HepG2 (cell line): ENCODE results near the gene COL4A2. TPM values are rescaled to one million over a fixed set of nuclear protein-coding genes. Genes with fewer than 3 reads are reported as not detected.

Experiments used
- AFF4 ChIP-seq: sonication (generic); formaldehyde crosslinking; IDR thresholded peaks from 2 replicates; pipeline ENCODE4 v1.4.0; 2020; ENCODE audit warnings: missing genetic modification reagents
- AKAP8 ChIP-seq: sonication (generic); formaldehyde crosslinking; IDR thresholded peaks from 2 replicates; pipeline ENCODE4 v1.5.1; 2020; ENCODE audit warnings: mild to moderate bottlenecking, missing genetic modification reagents
- ATAD3A ChIP-seq: sonication (generic); formaldehyde crosslinking; IDR thresholded peaks from 2 replicates; pipeline ENCODE4 v1.4.0; 2020; ENCODE audit warnings: missing genetic modification reagents
- CHD4 ChIP-seq: fragments of 200-600 bp; sonication (generic); IDR thresholded peaks from 2 replicates; pipeline ENCODE4 v1.7.0; 2017; ENCODE audit warnings: mild to moderate bottlenecking, low read length, borderline replicate concordance
- DNMT1 ChIP-seq: sonication (generic); formaldehyde crosslinking; IDR thresholded peaks from 2 replicates; pipeline ENCODE4 v1.5.1; 2020; ENCODE audit warnings: mild to moderate bottlenecking, missing genetic modification reagents
- KLF6 ChIP-seq: IDR thresholded peaks from 2 replicates; pipeline ENCODE4 v1.8.0; 2016; ENCODE audit warnings: missing biosample characterization, missing genetic modification reagents
- KLF9 ChIP-seq: IDR thresholded peaks from 2 replicates; pipeline ENCODE4 v1.6.1; 2016; ENCODE audit warnings: low read depth
- MXD1 ChIP-seq: sonication (generic); formaldehyde crosslinking; IDR thresholded peaks from 2 replicates; pipeline ENCODE4 v1.4.0; 2020; ENCODE audit warnings: mild to moderate bottlenecking, missing genetic modification reagents
- NFATC3 ChIP-seq: sonication (generic); formaldehyde crosslinking; IDR thresholded peaks from 2 replicates; pipeline ENCODE4 v1.5.1; 2020; ENCODE audit warnings: mild to moderate bottlenecking, missing genetic modification reagents
- NFRKB ChIP-seq: fragments of 450-650 bp; IDR thresholded peaks from 2 replicates; pipeline ENCODE4 v1.6.1; 2017
- NKX3-1 ChIP-seq: sonication (generic); formaldehyde crosslinking; IDR thresholded peaks from 2 replicates; pipeline ENCODE4 v1.5.0; 2020; ENCODE audit warnings: missing genetic modification reagents
- NR2F1 ChIP-seq, 2 experiments: fragments of 450-650 bp in 1 of 2; formaldehyde crosslinking in 1 of 2; IDR thresholded peaks; 2 replicates each; pipeline versions ENCODE4 v1.5.0 to v1.6.1; 2016 to 2020; ENCODE audit warnings: mild to moderate bottlenecking in 1 of 2, missing compliant biosample characterization in 1 of 2, missing genetic modification reagents in 1 of 2, moderate library complexity in 1 of 2
- PHB2 ChIP-seq: fragments of 450-650 bp; IDR thresholded peaks from 2 replicates; pipeline ENCODE4 v1.6.1; 2018; ENCODE audit not compliant: partially characterized antibody
- RBM22 ChIP-seq: fragments of 200-400 bp; formaldehyde crosslinking; optimal IDR thresholded peaks from 2 replicates; pipeline ENCODE3; 2017; ENCODE audit warnings: mild to moderate bottlenecking, low read length, moderate library complexity
- RNF219 ChIP-seq: sonication (generic); formaldehyde crosslinking; IDR thresholded peaks from 2 replicates; pipeline ENCODE4 v1.5.0; 2020; ENCODE audit warnings: mild to moderate bottlenecking, missing genetic modification reagents
- SALL1 ChIP-seq: sonication (generic); formaldehyde crosslinking; IDR thresholded peaks from 2 replicates; pipeline ENCODE4 v1.8.0; 2022; ENCODE audit warnings: mild to moderate bottlenecking, missing genetic modification reagents
- SMARCE1 ChIP-seq: fragments of 450-650 bp; IDR thresholded peaks from 2 replicates; pipeline ENCODE4 v1.6.1; 2017; ENCODE audit warnings: borderline replicate concordance
- ZBTB38 ChIP-seq: sonication (generic); formaldehyde crosslinking; IDR thresholded peaks from 2 replicates; pipeline ENCODE4 v1.5.1; 2020; ENCODE audit warnings: mild to moderate bottlenecking, missing genetic modification reagents
- ZBTB8A ChIP-seq: sonication (generic); formaldehyde crosslinking; IDR thresholded peaks from 2 replicates; pipeline ENCODE4 v1.4.0; 2020; ENCODE audit warnings: mild to moderate bottlenecking, low read depth, missing genetic modification reagents, borderline replicate concordance
- ZFP41 ChIP-seq: sonication (generic); formaldehyde crosslinking; IDR thresholded peaks from 2 replicates; pipeline ENCODE4 v1.4.0; 2020; ENCODE audit warnings: mild to moderate bottlenecking, missing genetic modification reagents, borderline replicate concordance
- ZNF143 ChIP-seq: sonication (generic); formaldehyde crosslinking; IDR thresholded peaks from 2 replicates; pipeline ENCODE4 v1.4.0; 2020; ENCODE audit warnings: missing genetic modification reagents
- ZNF251 ChIP-seq: sonication (generic); formaldehyde crosslinking; IDR thresholded peaks from 2 replicates; pipeline ENCODE4 v1.9.0; 2021; ENCODE audit warnings: mild to moderate bottlenecking, missing genetic modification reagents
- ZNF3 ChIP-seq: IDR thresholded peaks from 2 replicates; pipeline ENCODE4 v1.7.0; 2017; ENCODE audit warnings: inconsistent platforms
- ZNF333 ChIP-seq: sonication (generic); formaldehyde crosslinking; IDR thresholded peaks from 2 replicates; pipeline ENCODE4 v1.4.0; 2020; ENCODE audit warnings: mild to moderate bottlenecking, missing genetic modification reagents, borderline replicate concordance
- ZNF33B ChIP-seq: sonication (generic); formaldehyde crosslinking; IDR thresholded peaks from 2 replicates; pipeline ENCODE4 v1.5.1; 2020; ENCODE audit warnings: mild to moderate bottlenecking, missing genetic modification reagents
- ZNF367 ChIP-seq: sonication (generic); formaldehyde crosslinking; IDR thresholded peaks from 2 replicates; pipeline ENCODE4 v1.4.0; 2020; ENCODE audit warnings: missing genetic modification reagents, borderline replicate concordance
- ZNF629 ChIP-seq: sonication (generic); formaldehyde crosslinking; conservative IDR thresholded peaks from 2 replicates; pipeline ENCODE4 v1.5.0; 2020; ENCODE audit warnings: missing genetic modification reagents
- polyA plus RNA-seq, 8 experiments: library from polyadenylated mRNA; depleted of rRNA in 3 of 8; stranded (reverse) in 7 of 8; unstranded in 1 of 8; fragments of >200 nt; fragmentation: Illumina TruSeq in 4 of 8; extraction: Trizol in 4 of 8; gene quantifications; 2 replicates each; pipeline versions ENCODE4 v1.2.1 to v1.2.3, GENCODE V29; 2011 to 2016; ENCODE audit warnings: low read depth in 4 of 8, missing spikeins in 1 of 8, mixed read lengths in 1 of 8; ENCODE audit not compliant: insufficient read depth in 1 of 8
- total RNA-seq, 5 experiments: library from RNA; depleted of rRNA; stranded (reverse); fragments of >200 nt; fragmentation: Illumina TruSeq; extraction: Trizol; gene quantifications; 2 replicates each; pipeline ENCODE4 v1.2.3, GENCODE V29; 2016; ENCODE audit warnings: low read depth in 1 of 5

COL4A2 gene
- total and polyA plus RNA-seq, 2 of the 13 experiments (the other 11 are each of a cell fraction or from before 2014, with no cell fraction given), result 0.22 to 1.9 TPM

- TF ChIP-seq RBM22, result no peak
- TF ChIP-seq ZNF629 (CRISPR knock-in tag), result no peak; the same call in 1 of the 2 replicates
- no peak for TF ChIP-seq ZNF3 (CRISPR knock-in tag)
- no peak for TF ChIP-seq NFATC3 (CRISPR knock-in tag)
- TF ChIP-seq SMARCE1, result no peak
- peak; percentile 12; the same call in 1 of the 2 replicates for TF ChIP-seq SALL1 (CRISPR knock-in tag)
- TF ChIP-seq ZFP41 (CRISPR knock-in tag), result no peak
- TF ChIP-seq KLF6 (CRISPR knock-in tag), result 0 out of 2 replicates have a peak, but pooled peaks have one; percentile 8
- no peak; the same call in 1 of the 2 replicates for TF ChIP-seq ZBTB38 (CRISPR knock-in tag)
- no peak for TF ChIP-seq PHB2
- no peak for TF ChIP-seq RNF219 (CRISPR knock-in tag)
- TF ChIP-seq ZNF333, result no peak
- no peak for TF ChIP-seq ATAD3A
- no peak for TF ChIP-seq MXD1
- no peak for TF ChIP-seq ZNF143 (CRISPR knock-in tag)
- TF ChIP-seq ZNF251 (CRISPR knock-in tag), result no peak
- no peak for TF ChIP-seq ZBTB8A (CRISPR knock-in tag)
- no peak for TF ChIP-seq AFF4 (CRISPR knock-in tag)
- no peak for TF ChIP-seq NR2F1 (CRISPR knock-in tag; IDR thresholded peaks at IDR 0.05)
- TF ChIP-seq ZNF33B, result no peak
- TF ChIP-seq DNMT1 (CRISPR knock-in tag), result peak; percentile 75; the same call in 1 of the 2 replicates
- TF ChIP-seq CHD4, result no peak
- TF ChIP-seq KLF9 (CRISPR knock-in tag), result no peak
- no peak for TF ChIP-seq NFRKB
- no peak for TF ChIP-seq ZNF367 (CRISPR knock-in tag)
- no peak for TF ChIP-seq AKAP8 (CRISPR knock-in tag)
- TF ChIP-seq NKX3-1 (CRISPR knock-in tag), result no peak
Measured at GRCh38 chr13:110560601-110561343, 253.7 kb downstream of the COL4A2 start (continued).
